H1 (cell line): ENCODE measurements around the gene SLC6A6. TPM values are rescaled to one million over a fixed set of nuclear protein-coding genes. Genes with fewer than 3 reads are reported as not detected.

Experiments used
- KDM5A ChIP-seq: fragments of 200-600 bp; IDR thresholded peaks from 2 replicates; pipeline ENCODE4 v1.7.1; 2012; ENCODE audit warnings: mild to moderate bottlenecking, low read length, inconsistent platforms, mixed read lengths
- PHF8 ChIP-seq: fragments of 200-600 bp; sonication (generic); conservative IDR thresholded peaks from 2 replicates; pipeline ENCODE4 v1.7.1; 2012; ENCODE audit warnings: low read depth, mild to moderate bottlenecking, inconsistent platforms, low read length, moderate library complexity
- TAF1 ChIP-seq: IDR thresholded peaks from 2 replicates; pipeline ENCODE4 v1.6.1; 2011; ENCODE audit warnings: mild to moderate bottlenecking, low read depth, low read length
- USF2 ChIP-seq: IDR thresholded peaks from 2 replicates; pipeline ENCODE4 v1.6.1; 2011; ENCODE audit warnings: low read length, improper control_type of control experiment
- YY1 ChIP-seq: IDR thresholded peaks from 2 replicates; pipeline ENCODE4 v1.6.1; 2011; ENCODE audit warnings: low read depth, mild to moderate bottlenecking, low read length
- polyA plus RNA-seq, 7 experiments: library from polyadenylated mRNA; depleted of rRNA in 3 of 7; stranded (reverse) in 5 of 7; unstranded in 2 of 7; fragments of >200 nt in 5 of 7; fragments of 200-250 nt in 2 of 7; gene quantifications; 1 replicate in 5 of 7; 2 replicates in 1 of 7; 4 replicates in 1 of 7; pipeline versions ENCODE4 v1.2.1 to v1.2.3, GENCODE V29; 2011 to 2013; ENCODE audit warnings: missing spikeins in 2 of 7, mixed read lengths in 2 of 7
- total RNA-seq: library from RNA; stranded (reverse); fragmentation: NEBNext Ultra II Directional; extraction: Animal tissue kit (Norgen Biotek cat#: 25700); gene quantifications from 2 replicates; pipeline ENCODE4 v1.2.1, GENCODE V29; 2021

The SLC6A6 gene
- total and polyA plus RNA-seq, 2 of the 8 experiments (the other 6 are each of a cell fraction or from before 2014, with no cell fraction given), result 66.2 to 144 TPM

- TF ChIP-seq USF2 (no peak), TAF1 (no peak), YY1 (no peak), PHF8 (no peak), KDM5A (no peak)
Measured at GRCh38 chr3:14516738-14517345, 114.4 kb downstream of the SLC6A6 start (continued).
